HCT116 (cell line): ENCODE data around the gene G3BP1. TPM values are rescaled to one million over a fixed set of nuclear protein-coding genes. Genes with fewer than 3 reads are reported as not detected.

Source experiments
- ATAC-seq: fragments of 200-7000 bp; cut with Tn5 transposase; 2 replicates; pipeline ENCODE4 v1.9.1; 2020; ENCODE audit warnings: mild to moderate bottlenecking, moderate library complexity
- BruUV-seq: library from RNA; stranded (reverse); fragments of 400-500 nt; replicated peaks from 2 replicates; lab custom pipeline; 2021; lab: Mats Ljungman, UMichigan
- CTCF ChIA-PET: fragments of 300-600 bp; sonication (Branson Sonifier 250); formaldehyde crosslinking; loops from one replicate; lab custom pipeline; 2021; ENCODE audit warnings: antibody characterized with exemption; lab: Charles Lee
- POLR2A ChIA-PET: fragments of 300-600, 350-600 bp; sonication (Branson Sonifier 250); formaldehyde crosslinking; loops from one replicate; lab custom pipeline; 2021; ENCODE audit warnings: antibody characterized with exemption; lab: Charles Lee
- RAD21 ChIA-PET, 2 experiments: fragments of 300-600 bp; sonication (Branson Sonifier 250); formaldehyde crosslinking; loops; one replicate each; lab custom pipeline; 2023; ENCODE audit warnings: low total read pairs in 2 of 2; ENCODE audit not compliant: uncharacterized antibody in 2 of 2, unreplicated experiment in 2 of 2, low non-redundant PET in 1 of 2; lab: Charles Lee
- DNase-seq: peaks from one replicate; pipeline ENCODE4 v3.0.0-alpha.2; 2010; ENCODE audit warnings: low read depth, low spot score
- H2AFZ ChIP-seq: fragments of 200-600 bp; shearing (Covaris generic), sonication (generic); 2 replicates; pipeline ENCODE4 v1.6.1; 2017; ENCODE audit warnings: low read depth, mixed run types, mixed read lengths, antibody characterized with exemption, low read length; ENCODE audit not compliant: poor library complexity, severe bottlenecking
- H3K27ac ChIP-seq: 2 replicates; pipeline ENCODE4 v1.5.1; 2012; ENCODE audit warnings: low read depth, low read length
- H3K27me3 ChIP-seq: fragments of 200-600 bp; sonication (generic); 2 replicates; pipeline ENCODE4 v1.6.1; 2016; ENCODE audit warnings: mixed run types, low read length, mixed read lengths; ENCODE audit not compliant: insufficient read depth
- H3K36me3 ChIP-seq, 2 experiments: fragments of 200-500 bp in 1 of 2; fragments of 200-600 bp in 1 of 2; sonication (Bioruptor generic) in 1 of 2; sonication (generic) in 1 of 2; 2 replicates each; pipeline versions ENCODE4 v1.5.1 to v1.6.1; 2014 to 2016; ENCODE audit warnings: low read length in 2 of 2, inconsistent platforms in 1 of 2, mixed read lengths in 1 of 2, mixed run types in 1 of 2; ENCODE audit not compliant: insufficient read depth in 2 of 2, control insufficient read depth in 1 of 2
- H3K4me1 ChIP-seq, 2 experiments: fragments of 200-600 bp in 1 of 2; sonication (generic) in 1 of 2; 2 replicates each; pipeline versions ENCODE4 v1.5.1 to v1.6.1; 2012 to 2017; ENCODE audit warnings: low read length in 2 of 2, inconsistent platforms in 1 of 2, mild to moderate bottlenecking in 1 of 2, mixed read lengths in 1 of 2, mixed run types in 1 of 2, moderate library complexity in 1 of 2; ENCODE audit not compliant: insufficient read depth in 2 of 2, control insufficient read depth in 1 of 2
- H3K4me2 ChIP-seq: fragments of 200-600 bp; sonication (generic); 2 replicates; pipeline ENCODE4 v1.6.1; 2017; ENCODE audit warnings: mixed run types, low read length, mixed read lengths
- H3K4me3 ChIP-seq, 2 experiments: fragments of 200-600 bp in 1 of 2; sonication (generic) in 1 of 2; replicated peaks in 1 of 2; 2 replicates each; pipeline ENCODE4 v1.5.1; 2011 to 2016; ENCODE audit warnings: low read length in 2 of 2, control low read depth in 1 of 2, low read depth in 1 of 2, mild to moderate bottlenecking in 1 of 2, mixed read lengths in 1 of 2, mixed run types in 1 of 2
- H3K79me2 ChIP-seq: fragments of 200-600 bp; sonication (generic); 2 replicates; pipeline ENCODE4 v1.6.1; 2017; ENCODE audit warnings: mild to moderate bottlenecking, mixed run types, low read length, moderate library complexity, mixed read lengths; ENCODE audit not compliant: insufficient read depth
- H3K9ac ChIP-seq: fragments of 200-600 bp; sonication (generic); 2 replicates; pipeline ENCODE4 v1.6.1; 2016; ENCODE audit warnings: low read length, mixed read lengths
- H3K9me2 ChIP-seq: fragments of 200-600 bp; sonication (generic), shearing (Covaris generic); 2 replicates; pipeline ENCODE4 v1.6.1; 2017; ENCODE audit warnings: mixed run types, mild to moderate bottlenecking, moderate library complexity; ENCODE audit not compliant: insufficient read depth
- H3K9me3 ChIP-seq, 2 experiments: fragments of 200-500 bp in 1 of 2; fragments of 200-600 bp in 1 of 2; sonication (Bioruptor generic) in 1 of 2; sonication (generic) in 1 of 2; 2 replicates each; pipeline ENCODE4 v1.6.1; 2014 to 2017; ENCODE audit warnings: low read length in 2 of 2, mixed read lengths in 2 of 2, inconsistent platforms in 1 of 2, low read depth in 1 of 2, mild to moderate bottlenecking in 1 of 2, mixed run types in 1 of 2, moderate library complexity in 1 of 2; ENCODE audit not compliant: control insufficient read depth in 1 of 2, insufficient read depth in 1 of 2
- H4K20me1 ChIP-seq: fragments of 200-600 bp; sonication (generic), shearing (Covaris generic); 2 replicates; pipeline ENCODE4 v1.6.1; 2017; ENCODE audit warnings: mixed run types, mild to moderate bottlenecking, moderate library complexity; ENCODE audit not compliant: insufficient read depth
- ATF3 ChIP-seq: IDR thresholded peaks from 2 replicates; pipeline ENCODE4 v1.6.1; 2012
- CBX3 ChIP-seq: IDR thresholded peaks from 2 replicates; pipeline ENCODE4 v1.6.1; 2012; ENCODE audit warnings: low read depth
- CEBPB ChIP-seq: IDR thresholded peaks from 2 replicates; pipeline ENCODE4 v1.6.1; 2012; ENCODE audit warnings: low read depth
- CTCF ChIP-seq, 3 experiments: fragments of 200-600 bp in 1 of 3; sonication (generic) in 1 of 3; IDR thresholded peaks in 2 of 3; conservative IDR thresholded peaks in 1 of 3; 2 replicates each; pipeline ENCODE4 v1.5.1; 2012 to 2017; ENCODE audit warnings: low read depth in 2 of 3, low read length in 2 of 3, antibody characterized with exemption in 1 of 3, borderline replicate concordance in 1 of 3, control low read depth in 1 of 3, mild to moderate bottlenecking in 1 of 3, mixed read lengths in 1 of 3, mixed run types in 1 of 3, moderate library complexity in 1 of 3; ENCODE audit not compliant: insufficient read depth in 1 of 3
- EGR1 ChIP-seq: IDR thresholded peaks from 2 replicates; pipeline ENCODE4 v1.6.1; 2012; ENCODE audit warnings: low read depth
- ELF1 ChIP-seq: IDR thresholded peaks from 2 replicates; pipeline ENCODE4 v1.6.1; 2012; ENCODE audit warnings: low read depth, borderline replicate concordance
- EZH2 ChIP-seq: fragments of 200-600 bp; sonication (generic); IDR thresholded peaks from 2 replicates; pipeline ENCODE4 v1.6.1; 2017; ENCODE audit warnings: antibody characterized with exemption, mixed run types
- EZH2phosphoT487 ChIP-seq: fragments of 200-600 bp; IDR thresholded peaks from 2 replicates; pipeline ENCODE4 v1.6.1; 2018; ENCODE audit warnings: antibody characterized with exemption, borderline replicate concordance
- FOSL1 ChIP-seq: IDR thresholded peaks from 2 replicates; pipeline ENCODE4 v1.6.1; 2012; ENCODE audit warnings: low read depth
- MAX ChIP-seq: IDR thresholded peaks from 2 replicates; pipeline ENCODE4 v1.6.1; 2012
- POLR2A ChIP-seq: IDR thresholded peaks from 2 replicates; pipeline ENCODE4 v1.7.0; 2011; ENCODE audit warnings: borderline replicate concordance; ENCODE audit not compliant: insufficient read depth, insufficient read length; ENCODE audit errors: extremely low read depth
- REST ChIP-seq: IDR thresholded peaks from 2 replicates; pipeline ENCODE4 v1.6.1; 2012; ENCODE audit warnings: low read depth
- SIN3A ChIP-seq: IDR thresholded peaks from 2 replicates; pipeline ENCODE4 v1.6.1; 2012; ENCODE audit warnings: low read depth
- SP1 ChIP-seq: IDR thresholded peaks from 2 replicates; pipeline ENCODE4 v1.6.1; 2012; ENCODE audit warnings: low read depth
- SRF ChIP-seq: IDR thresholded peaks from 2 replicates; pipeline ENCODE4 v1.6.1; 2012; ENCODE audit warnings: low read depth
- TCF7L2 ChIP-seq: IDR thresholded peaks from 2 replicates; pipeline ENCODE4 v1.7.0; 2011; ENCODE audit warnings: borderline replicate concordance, inconsistent platforms; ENCODE audit not compliant: insufficient read depth, insufficient read length; ENCODE audit errors: extremely low read depth
- YY1 ChIP-seq: IDR thresholded peaks from 2 replicates; pipeline ENCODE4 v1.6.1; 2011; ENCODE audit warnings: low read length, low read depth, moderate library complexity, mild to moderate bottlenecking; ENCODE audit not compliant: insufficient replicate concordance; ENCODE audit errors: extremely low read depth
- ZFX ChIP-seq: fragments of 450-650 bp; IDR thresholded peaks from 2 replicates; pipeline ENCODE4 v1.6.1; 2017
- ZNF274 ChIP-seq: fragments of 200-500 bp; sonication (Bioruptor generic); IDR thresholded peaks from 2 replicates; pipeline ENCODE4 v1.6.1; 2014; ENCODE audit warnings: mild to moderate bottlenecking, low read depth, low read length, inconsistent platforms
- intact Hi-C: fragments of 100-400 bp; cut with micrococcal nuclease; formaldehyde crosslinking; loops from 2 replicates; pipeline ENCODE4 v1.10.0; 2022
- total RNA-seq: library from RNA; stranded (reverse); gene quantifications from one replicate; pipeline ENCODE4 v1.2.1, GENCODE V29; 2021; ENCODE audit not compliant: unreplicated experiment

The G3BP1 gene
- total RNA-seq, 1 experiment from 2014 or later = 296 TPM

GRCh38 chr5:151735646-151736045, 36.1 kb upstream of the G3BP1 start:
- H3K79me2 ChIP-seq = no peaks in the 10 kb centered on the region
- no peaks in the 10 kb centered on the region for H3K9me3 ChIP-seq
- ATAC-seq = no peak
- RAD21 ChIA-PET = no interaction called here
- no peak overlapping the region for H3K4me2 ChIP-seq
- no peak overlapping the region for H2AFZ ChIP-seq
- no peak overlapping the region for H3K27ac ChIP-seq
- no peaks in the 10 kb centered on the region for H4K20me1 ChIP-seq
- peaks cover 13 to 15% of the 10 kb centered on the region in 2 experiments for H3K4me1 ChIP-seq
- no TSS peak for BruUV-seq
- CTCF ChIA-PET = no interaction called here
- H3K9me2 ChIP-seq = no peaks in the 10 kb centered on the region
- intact Hi-C loops = no loop called here
- H3K4me3 ChIP-seq = no peak overlapping the region
- DNase-seq = no peak
- POLR2A ChIA-PET = no interaction called here
- H3K36me3 ChIP-seq = no peaks in the 10 kb centered on the region
- no peak for TF ChIP-seq EZH2
- TF ChIP-seq POLR2A = no peak
- TF ChIP-seq CTCF (IDR thresholded peaks at IDR 0.05 in 2 of 3, conservative IDR thresholded peaks at IDR 0.05 in 1 of 3; ENCODE audit: borderline replicate concordance in 1 of 3, insufficient read depth in 1 of 3, low read depth in 2 of 3, low read length in 2 of 3) = no peak
- TF ChIP-seq EZH2phosphoT487 = no peak
- TF ChIP-seq ATF3 = no peak
- no peak for TF ChIP-seq CBX3
- TF ChIP-seq ZFX = no peak
- no peak for TF ChIP-seq MAX
- no peak for TF ChIP-seq REST
- no peak for TF ChIP-seq SRF
- no peak for TF ChIP-seq TCF7L2
- no peak for TF ChIP-seq FOSL1
- no peak for TF ChIP-seq SP1
- TF ChIP-seq EGR1 = no peak
- no peak for TF ChIP-seq ELF1
- no peak for TF ChIP-seq SIN3A
- no peak for TF ChIP-seq CEBPB
- no peak for TF ChIP-seq YY1
- TF ChIP-seq ZNF274 = no peak
- no peak overlapping the region for H3K9ac ChIP-seq
- H3K27me3 ChIP-seq = no peaks in the 10 kb centered on the region
